ENCODE results near the gene TOX4. TPM values are rescaled to one million over a fixed set of nuclear protein-coding genes. Genes with fewer than 3 reads are reported as not detected.

The TOX4 gene
- total and polyA plus RNA-seq, 10 donors: 9.9 to 70.8 (median 49.8) TPM

GRCh38 chr14:21449899-21450216 is 27.1 kb upstream of the TOX4 start:
- no peaks in the 10 kb centered on the region for H3K27me3 ChIP-seq (replicated peaks in 1 of 7)
- no peak for TF ChIP-seq POLR2AphosphoS5 (IDR thresholded peaks at IDR 0.05)
- TF ChIP-seq POLR2A (IDR thresholded peaks at IDR 0.05): no peak
- TF ChIP-seq, protein P1, sequence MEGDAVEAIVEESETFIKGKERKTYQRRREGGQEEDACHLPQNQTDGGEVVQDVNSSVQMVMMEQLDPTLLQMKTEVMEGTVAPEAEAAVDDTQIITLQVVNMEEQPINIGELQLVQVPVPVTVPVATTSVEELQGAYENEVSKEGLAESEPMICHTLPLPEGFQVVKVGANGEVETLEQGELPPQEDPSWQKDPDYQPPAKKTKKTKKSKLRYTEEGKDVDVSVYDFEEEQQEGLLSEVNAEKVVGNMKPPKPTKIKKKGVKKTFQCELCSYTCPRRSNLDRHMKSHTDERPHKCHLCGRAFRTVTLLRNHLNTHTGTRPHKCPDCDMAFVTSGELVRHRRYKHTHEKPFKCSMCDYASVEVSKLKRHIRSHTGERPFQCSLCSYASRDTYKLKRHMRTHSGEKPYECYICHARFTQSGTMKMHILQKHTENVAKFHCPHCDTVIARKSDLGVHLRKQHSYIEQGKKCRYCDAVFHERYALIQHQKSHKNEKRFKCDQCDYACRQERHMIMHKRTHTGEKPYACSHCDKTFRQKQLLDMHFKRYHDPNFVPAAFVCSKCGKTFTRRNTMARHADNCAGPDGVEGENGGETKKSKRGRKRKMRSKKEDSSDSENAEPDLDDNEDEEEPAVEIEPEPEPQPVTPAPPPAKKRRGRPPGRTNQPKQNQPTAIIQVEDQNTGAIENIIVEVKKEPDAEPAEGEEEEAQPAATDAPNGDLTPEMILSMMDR (IDR thresholded peaks at IDR 0.05 in 8 of 11, conservative IDR thresholded peaks at IDR 0.05 in 3 of 11): no peak
- intact Hi-C loops (cut with DNase I; ENCODE audit: low total_unique reads): no loop called here
- peaks cover 23 to 82% (median 50%) of the 10 kb centered on the region in 6 donors for H3K4me1 ChIP-seq
- H3K36me3 ChIP-seq: peaks cover 0 to 24% (median 0%) of the 10 kb centered on the region in 6 donors
- DNase-seq: no peak
- 62 to 97% (median 78%) methylated on average over 1 of the region's 1 CpG for WGBS, 5 donors
- no peaks in the 10 kb centered on the region for H3K9me3 ChIP-seq
- no peak overlapping the region for H3K27ac ChIP-seq
- H3K4me3 ChIP-seq: no peak overlapping the region

DNA sequence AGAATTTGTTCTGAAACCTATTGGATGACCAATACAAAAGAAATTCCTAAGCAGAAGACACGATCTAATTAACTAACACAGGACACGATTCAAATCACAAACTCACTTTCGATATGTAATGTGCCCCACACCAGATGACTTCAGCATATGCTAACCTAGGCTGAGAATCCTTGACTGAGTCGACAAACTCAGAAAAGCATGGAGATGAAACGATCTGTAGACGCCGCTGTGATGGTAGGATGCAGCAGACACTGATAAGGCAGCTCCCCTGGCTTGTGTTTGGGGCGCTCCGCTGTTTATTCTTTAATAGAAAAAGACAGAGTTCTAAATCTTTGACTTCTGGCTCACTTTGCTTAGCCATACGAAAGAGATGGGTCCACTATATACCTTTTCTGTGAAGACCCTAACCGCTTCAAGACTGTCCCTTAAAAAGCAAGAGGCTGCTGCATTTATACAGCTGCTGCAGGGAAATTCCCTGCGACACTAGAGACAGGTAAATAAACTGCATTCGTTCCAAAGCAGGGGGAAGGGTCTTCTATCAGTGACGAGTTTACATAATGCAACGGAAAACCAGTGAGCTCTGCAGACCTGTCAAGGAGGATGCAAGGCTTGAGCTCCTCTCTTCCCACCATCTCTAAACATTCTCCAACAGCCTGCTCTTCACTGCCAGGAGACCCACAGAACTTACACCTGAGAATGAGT is 22.0 kb upstream of the TOX4 start:
- Histone ChIP-seq H3K27ac (peak overlapping the region in 7 of 8 donors; percentile 94 to 99 (median 97)), H3K9me3 (no peaks in the 10 kb centered on the region), H3K36me3 (peaks cover 0 to 36% (median 5%) of the 10 kb centered on the region in 6 donors), H3K27me3 (replicated peaks in 1 of 7) (no peaks in the 10 kb centered on the region), H3K4me1 (peaks cover 23 to 64% (median 49%) of the 10 kb centered on the region in 6 donors), H3K4me3 (peak overlapping the region; percentile 46 to 92 (median 86))
- no peak for DNase-seq
- WGBS, 5 donors: 37 to 52% (median 41%) methylated on average over 15 of the region's 15 CpGs
- intact Hi-C loops (cut with DNase I; ENCODE audit: low total_unique reads): no loop called here
- TF ChIP-seq POLR2A (IDR thresholded peaks at IDR 0.05) (no peak), POLR2AphosphoS5 (IDR thresholded peaks at IDR 0.05) (no peak)
- TF ChIP-seq, protein P1 (IDR thresholded peaks at IDR 0.05 in 8 of 11, conservative IDR thresholded peaks at IDR 0.05 in 3 of 11): no peak

DNA sequence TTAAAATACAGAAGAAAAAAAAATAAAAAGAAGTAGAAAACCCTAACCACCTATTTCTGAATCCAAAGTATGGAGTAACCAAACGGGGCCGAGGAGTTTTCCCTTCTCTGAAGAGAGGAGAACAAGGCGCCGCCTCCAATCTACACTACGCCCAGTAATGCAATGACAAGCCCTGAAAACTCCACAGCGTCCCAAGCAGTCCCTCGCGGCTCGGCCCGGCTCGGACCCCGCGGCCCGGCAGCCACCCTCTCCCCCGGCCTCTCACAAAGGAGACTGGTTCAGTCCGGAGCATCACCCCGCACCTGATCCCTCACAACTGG is 21.4 kb upstream of the TOX4 start:
- WGBS, 5 donors: 0 to 1% (median 1%) methylated on average over 17 of the region's 17 CpGs
- H3K4me1 ChIP-seq: peaks cover 21 to 59% (median 44%) of the 10 kb centered on the region in 6 donors
- H3K4me3 ChIP-seq: peak overlapping the region; percentile 46 to 92 (median 86)
- no peak for TF ChIP-seq POLR2AphosphoS5 (IDR thresholded peaks at IDR 0.05)
- no peak for TF ChIP-seq POLR2A (IDR thresholded peaks at IDR 0.05)
- TF ChIP-seq, protein P1 (IDR thresholded peaks at IDR 0.05 in 8 of 11, conservative IDR thresholded peaks at IDR 0.05 in 3 of 11): no peak
- no peaks in the 10 kb centered on the region for H3K27me3 ChIP-seq (replicated peaks in 1 of 7)
- intact Hi-C loops (cut with DNase I; ENCODE audit: low total_unique reads): no loop called here
- no peaks in the 10 kb centered on the region for H3K9me3 ChIP-seq
- peak overlapping the region; percentile 94 to 99 (median 97) for H3K27ac ChIP-seq
- no peak for DNase-seq
- H3K36me3 ChIP-seq: peaks cover 0 to 42% (median 10%) of the 10 kb centered on the region in 6 donors

DNA sequence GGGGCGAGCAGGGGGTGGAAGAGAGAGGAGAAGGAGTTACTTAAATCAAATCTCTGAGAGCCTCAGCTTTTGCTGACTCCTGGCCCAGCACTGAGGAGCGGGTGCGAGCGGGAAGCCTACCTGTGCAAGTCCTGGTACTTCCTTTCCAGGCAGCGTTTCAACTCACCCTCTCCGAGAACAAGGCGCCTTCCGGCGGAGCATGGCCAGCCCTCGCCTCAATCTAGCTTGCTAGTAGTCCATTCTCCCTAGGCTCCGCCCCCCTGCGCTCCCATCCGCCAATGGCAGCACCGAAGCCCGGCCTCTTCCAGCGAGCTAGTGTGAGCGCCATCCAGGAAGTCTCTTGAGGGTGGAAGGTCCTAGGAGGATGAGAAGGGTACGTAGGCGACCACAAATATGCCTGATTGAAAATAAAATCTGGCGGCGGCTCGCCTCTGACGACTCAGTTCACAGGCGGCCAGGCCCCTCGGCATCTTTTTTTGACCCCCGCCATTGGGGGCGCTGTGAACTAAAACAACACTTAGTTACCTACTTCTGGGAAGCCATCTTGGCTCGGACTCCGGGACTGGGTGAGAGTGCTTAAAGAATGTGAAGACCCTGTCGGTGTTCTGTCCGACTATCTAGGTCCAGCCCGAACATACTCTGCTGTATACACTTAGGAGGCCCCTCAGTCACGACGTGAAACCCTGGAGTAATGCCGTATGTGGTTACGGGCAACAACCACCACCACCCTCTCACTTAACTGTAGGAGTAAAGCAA is 20.9 kb upstream of the TOX4 start, which contains the start of gene CHD8:
Gene CHD8 (minus strand): TSS at position 212 of the 756 bp plus-strand sequence. CDS start 24,480 bp downstream, outside the sequence.
- 0 to 1% (median 0%) methylated on average over 26 to 36 of the region's 36 CpGs for WGBS, 5 donors
- Histone ChIP-seq H3K27ac (peak within 1 kb of the TSS; percentile 94 to 99 (median 97)), H3K9me3 (no peaks in the 10 kb centered on the region), H3K4me1 (peaks cover 21 to 53% (median 40%) of the 10 kb centered on the region in 6 donors), H3K36me3 (peaks cover 0 to 46% (median 15%) of the 10 kb centered on the region in 6 donors), H3K4me3 (peak within 1 kb of the TSS; percentile 46 to 92 (median 86)), H3K27me3 (replicated peaks in 1 of 7) (no peaks in the 10 kb centered on the region)
- DNase-seq: peak; percentile 100
- TF ChIP-seq POLR2AphosphoS5 (IDR thresholded peaks at IDR 0.05) (peak; percentile 92 to 94 (median 93)), POLR2A (IDR thresholded peaks at IDR 0.05) (peak in 2 of 3 donors; percentile 75 to 76)
- TF ChIP-seq, protein P1 (IDR thresholded peaks at IDR 0.05 in 8 of 11, conservative IDR thresholded peaks at IDR 0.05 in 3 of 11): peak; percentile 57 to 89 (median 73)
- intact Hi-C loops (cut with DNase I; ENCODE audit: low total_unique reads): no loop called here
